ENCODE measurements around the gene CCT8. TPM values are rescaled to one million over a fixed set of nuclear protein-coding genes. Genes with fewer than 3 reads are reported as not detected.

Gene CCT8
- total and polyA plus RNA-seq, 9 of the 15 experiments (the other 6 are each of a cell fraction or from before 2014, with no cell fraction given) = 451 to 1,153 (median 677) TPM

- Histone ChIP-seq H3K36me3 (ENCODE audit: control insufficient read depth, insufficient read depth, low read length) (no peaks in the 10 kb centered on the region), H3K4me2 (ENCODE audit: insufficient read depth, low read length) (0 out of 2 replicates have a peak overlapping the region, but pooled peaks have one; percentile 1), H3K9me3 (replicated peaks; ENCODE audit: control insufficient read depth, insufficient read depth, low read depth, low read length) (no peaks in the 10 kb centered on the region), H3K4me1 (replicated peaks in 1 of 2; ENCODE audit: control insufficient read depth in 2 of 2, insufficient read depth in 2 of 2, low read length in 2 of 2) (no peaks in the 10 kb centered on the region), H3K4me3 (no peak overlapping the region), H3K9me1 (ENCODE audit: control insufficient read depth, insufficient read depth, low read length) (no peaks in the 10 kb centered on the region), H3K79me2 (ENCODE audit: control insufficient read depth, insufficient read depth, low read length) (no peaks in the 10 kb centered on the region), H3K27me3 (ENCODE audit: control insufficient read depth in 2 of 2, insufficient read depth in 2 of 2, low read length in 2 of 2) (peaks cover 4 to 6% of the 10 kb centered on the region in 2 experiments; a peak in 1 of 5 replicates), H4K20me1 (replicated peaks; ENCODE audit: control insufficient read depth, insufficient read depth, low read length) (no peaks in the 10 kb centered on the region), H2AFZ (ENCODE audit: low read depth, low read length) (0 out of 2 replicates have a peak overlapping the region, but pooled peaks have one; percentile 17), H3K27ac (ENCODE audit: extremely low read depth, low read depth, low read length) (no peak overlapping the region), H3K9ac (ENCODE audit: insufficient read depth in 1 of 2, low read depth in 2 of 2, low read length in 2 of 2) (no peak overlapping the region; a peak in 1 of 4 replicates)
- BruUV-seq (replicated peaks) = no TSS peak
- ChIA-PET POLR2A (interaction anchor here (0.6 to 1.4 kb wide), 3 partner anchors 19 to 70 kb away, joined by 3 read pairs; no protein-coding TSS in a partner anchor), CTCF (ENCODE audit: low intra/inter-chr PET ratio) (interaction anchor here (1.4 kb wide), 1 partner anchor 280 kb away, joined by 9 read pairs; no protein-coding TSS in a partner anchor)
- no peak for DNase-seq (ENCODE audit: extremely low read depth in 1 of 4, low spot score in 3 of 4)
- intact Hi-C loops (cut with micrococcal nuclease) = loop anchor here (10.0 kb wide), 3 partner anchors 252 to 1102 kb away; no protein-coding TSS in a partner anchor
- in situ Hi-C loops (cut with MboI) = no loop called here
- WGBS (ENCODE audit: insufficient coverage, low coverage, missing lambda C conversion rate) = 6% methylated on average over 9 of the region's 9 CpGs
- ATAC-seq = peak; percentile 68
- FAIRE-seq = no peak
- no peak for TF ChIP-seq ZNF143 (CRISPR knock-in tag; IDR thresholded peaks at IDR 0.05)
- no peak for TF ChIP-seq RERE (CRISPR knock-in tag; IDR thresholded peaks at IDR 0.05; ENCODE audit: borderline replicate concordance)
- TF ChIP-seq RAD21 (CRISPR knock-in tag; conservative IDR thresholded peaks at IDR 0.05 in 1 of 2, IDR thresholded peaks at IDR 0.05 in 1 of 2) = peak; percentile 68 to 75
- no peak for TF ChIP-seq ZFP36 (IDR thresholded peaks at IDR 0.05; ENCODE audit: low read depth, low read length, partially characterized antibody)
- 0 out of 2 replicates have a peak, but pooled peaks have one; percentile 38 for TF ChIP-seq DEAF1 (CRISPR knock-in tag; IDR thresholded peaks at IDR 0.05)
- 0 out of 2 replicates have a peak, but pooled peaks have one; percentile 15 for TF ChIP-seq DPF2 (IDR thresholded peaks at IDR 0.05)
- TF ChIP-seq NONO (IDR thresholded peaks at IDR 0.05; ENCODE audit: low read depth in 2 of 2, low read length in 1 of 2) = no peak
- no peak for TF ChIP-seq ZNF124 (CRISPR knock-in tag; IDR thresholded peaks at IDR 0.05)
- TF ChIP-seq GABPB2 (CRISPR knock-in tag; conservative IDR thresholded peaks at IDR 0.05) = no peak
- peak; percentile 59; the same call in 1 of the 2 replicates for TF ChIP-seq FOSL1 (tag; conservative IDR thresholded peaks at IDR 0.05)
- no peak for TF ChIP-seq CGGBP1 (CRISPR knock-in tag; IDR thresholded peaks at IDR 0.05)
- peak; percentile 29; the same call in 1 of the 2 replicates for TF ChIP-seq JUND (IDR thresholded peaks at IDR 0.05; ENCODE audit: borderline replicate concordance, low read depth, low read length)
- no peak for TF ChIP-seq JUND (tag; IDR thresholded peaks at IDR 0.05; ENCODE audit: borderline replicate concordance, low read depth, low read length)
Observed at GRCh38 chr21:29092102-29092959, 18.9 kb upstream of the CCT8 start.

Measured in K562 (cell line).